Measurements from ENCODE around the gene DGCR8.

DNA sequence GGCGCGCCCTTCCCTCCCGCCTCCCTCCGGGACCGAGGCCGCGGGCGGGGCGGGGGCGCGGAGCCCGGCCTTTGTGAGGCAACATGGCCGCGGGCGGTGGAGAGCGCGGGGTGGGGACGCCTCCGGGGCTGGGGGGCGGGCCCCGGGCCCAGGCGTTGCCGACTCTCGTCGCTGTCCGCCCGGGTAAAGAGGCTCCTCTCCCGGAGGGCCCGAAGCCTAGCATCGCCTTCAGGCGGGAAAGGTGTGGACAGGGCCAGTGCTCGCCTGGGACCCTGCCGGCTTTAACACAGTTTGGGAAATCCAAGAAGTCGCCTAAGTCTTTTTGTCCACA lies 369 bp downstream of the DGCR8 start:
- TF ChIP-seq POLR2AphosphoS5 (IDR thresholded peaks at IDR 0.05; ENCODE audit: borderline replicate concordance, low read depth, low read length) (no peak; the same call in 1 of the 2 replicates), EZH2 (IDR thresholded peaks at IDR 0.05) (no peak), FOXP2 (optimal IDR thresholded peaks at IDR 0.05; ENCODE audit: control extremely low read depth, extremely low read length, insufficient read depth) (no peak)
